ENCODE measurements around the gene SLC51B.

Gene SLC51B

DNA sequence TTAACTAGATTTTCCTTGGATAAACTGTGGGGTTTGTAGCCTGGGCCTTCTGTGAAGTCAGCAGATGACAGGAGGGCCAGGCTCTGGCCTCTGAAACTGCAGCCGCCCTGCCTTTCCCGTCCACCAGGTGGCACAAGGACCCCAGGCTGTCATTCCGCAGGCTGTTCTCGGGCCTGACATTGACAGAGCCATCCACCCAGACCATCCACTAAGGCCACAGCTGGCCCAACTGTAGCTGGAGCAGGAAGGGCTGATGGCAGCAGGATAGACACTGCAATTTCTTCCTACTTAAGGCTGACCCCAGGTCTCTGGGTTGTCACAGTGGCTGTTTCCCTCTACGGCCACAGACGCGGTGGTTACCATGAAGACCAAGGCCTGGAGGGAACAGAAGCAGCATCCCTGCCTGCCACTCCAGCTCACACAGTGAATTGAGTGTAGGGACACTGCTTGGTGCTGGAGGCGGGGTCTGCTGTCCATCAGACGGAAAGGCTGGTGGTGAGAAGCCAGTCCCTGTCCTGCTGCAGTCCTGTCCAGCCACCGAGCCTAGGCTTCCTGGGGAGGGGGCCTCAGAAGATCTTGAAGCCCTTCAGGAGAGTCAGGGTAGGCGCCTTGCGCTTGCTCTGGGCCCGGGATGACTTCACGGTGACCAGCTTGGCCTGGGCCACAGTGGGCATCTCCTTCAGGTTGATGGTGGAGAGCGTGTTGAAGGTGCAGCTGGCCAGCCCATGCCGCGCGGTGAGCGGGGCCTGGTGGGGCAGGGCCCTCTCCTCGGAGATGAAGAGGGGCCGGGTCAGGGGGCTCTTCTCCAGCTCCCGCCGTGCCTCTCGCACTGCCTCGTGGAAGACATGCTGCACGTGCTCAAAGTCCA is 9.4 kb downstream of the SLC51B start:
- no peak for TF ChIP-seq Cebpa-rat (IDR thresholded peaks at IDR 0.05)
- H3K4me2 ChIP-seq = peak overlapping the region; percentile 70
- peaks cover 34% of the 10 kb centered on the region for H3K4me1 ChIP-seq

DNA sequence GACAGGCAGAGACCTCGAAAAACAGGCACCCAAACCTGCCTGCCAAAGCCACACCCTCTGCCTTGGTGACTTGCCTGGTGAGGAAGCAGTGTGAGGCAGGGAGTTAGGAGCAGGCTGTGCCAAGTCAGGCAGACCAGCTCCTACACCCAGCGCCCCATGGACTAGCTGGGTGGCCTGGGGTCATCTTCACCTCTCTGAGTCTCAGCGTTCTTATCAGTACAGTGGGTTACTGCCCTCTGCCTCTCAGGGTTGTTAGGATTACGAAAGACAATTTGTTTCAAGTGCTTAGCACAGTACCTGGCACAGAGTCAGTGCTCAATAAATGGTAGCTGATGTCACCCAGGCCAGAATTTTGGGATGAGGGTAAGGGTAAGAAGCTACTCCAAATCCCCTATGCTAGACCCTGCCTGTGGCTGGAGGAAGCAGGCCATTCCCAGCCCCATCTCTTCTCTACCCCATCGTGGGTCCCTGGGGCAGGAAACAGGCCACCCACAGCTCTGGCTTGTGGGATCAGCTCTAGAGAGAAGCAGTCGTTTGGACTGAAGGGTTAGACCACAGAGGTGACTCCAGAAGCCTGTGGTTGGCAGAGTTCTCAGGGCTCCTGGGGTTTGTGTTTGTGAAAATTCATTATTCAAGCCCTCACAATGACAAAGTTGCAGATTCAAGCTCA is 10.1 kb downstream of the SLC51B start:
- Histone ChIP-seq H3K4me1 (peaks cover 26% of the 10 kb centered on the region), H3K9ac (peak overlapping the region; percentile 45; the same call in 1 of the 2 replicates), H3K4me3 (no peak overlapping the region), H4K20me1 (no peaks in the 10 kb centered on the region), H3K27ac (peak overlapping the region; percentile 58; the same call in 1 of the 2 replicates), H3K9me3 (no peaks in the 10 kb centered on the region), H3K27me3 (no peaks in the 10 kb centered on the region), H3K4me2 (peak overlapping the region; percentile 70), H3K36me3 (no peaks in the 10 kb centered on the region)
- no peak for TF ChIP-seq Cebpa-rat (IDR thresholded peaks at IDR 0.05)

More for the DNA sequence above, 9.4 kb downstream of the SLC51B start:
- Histone ChIP-seq H3K36me3 (no peaks in the 10 kb centered on the region), H3K9me3 (no peaks in the 10 kb centered on the region), H3K27me3 (no peaks in the 10 kb centered on the region), H3K4me3 (no peak overlapping the region), H3K9ac (peak overlapping the region; percentile 45; the same call in 1 of the 2 replicates), H4K20me1 (no peaks in the 10 kb centered on the region), H3K27ac (peak overlapping the region; percentile 58; the same call in 1 of the 2 replicates)

DNA sequence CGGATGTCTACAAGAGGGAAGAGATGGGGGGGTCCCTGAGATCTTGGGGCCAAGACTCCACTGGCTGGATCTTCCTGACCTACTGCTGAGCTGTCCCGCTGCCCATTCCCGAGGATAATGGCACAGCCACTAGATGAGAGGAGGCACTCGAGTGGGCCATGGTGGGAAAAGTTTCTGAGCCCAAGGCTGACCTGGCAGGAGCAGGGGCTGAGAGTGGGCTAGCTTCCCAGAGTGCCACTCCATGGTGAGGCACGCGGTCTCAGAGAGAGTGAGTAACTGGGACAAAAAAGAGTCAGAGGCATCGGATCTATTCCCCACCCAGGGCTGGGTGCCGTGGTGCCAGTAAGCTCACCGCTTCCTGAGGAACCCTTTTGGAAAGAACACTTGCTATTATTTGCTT is 10.9 kb downstream of the SLC51B start:
- no peaks in the 10 kb centered on the region for H3K9me3 ChIP-seq
- no peak for TF ChIP-seq Cebpa-rat (IDR thresholded peaks at IDR 0.05)
- no peaks in the 10 kb centered on the region for H3K36me3 ChIP-seq
- peak overlapping the region; percentile 70 for H3K4me2 ChIP-seq
- H3K4me1 ChIP-seq = peaks cover 23% of the 10 kb centered on the region
- no peaks in the 10 kb centered on the region for H4K20me1 ChIP-seq
- no peak overlapping the region; the same call in 1 of the 2 replicates for H3K9ac ChIP-seq
- H3K27ac ChIP-seq = peak overlapping the region; percentile 58; the same call in 1 of the 2 replicates
- no peaks in the 10 kb centered on the region for H3K27me3 ChIP-seq
- no peak overlapping the region for H3K4me3 ChIP-seq

DNA sequence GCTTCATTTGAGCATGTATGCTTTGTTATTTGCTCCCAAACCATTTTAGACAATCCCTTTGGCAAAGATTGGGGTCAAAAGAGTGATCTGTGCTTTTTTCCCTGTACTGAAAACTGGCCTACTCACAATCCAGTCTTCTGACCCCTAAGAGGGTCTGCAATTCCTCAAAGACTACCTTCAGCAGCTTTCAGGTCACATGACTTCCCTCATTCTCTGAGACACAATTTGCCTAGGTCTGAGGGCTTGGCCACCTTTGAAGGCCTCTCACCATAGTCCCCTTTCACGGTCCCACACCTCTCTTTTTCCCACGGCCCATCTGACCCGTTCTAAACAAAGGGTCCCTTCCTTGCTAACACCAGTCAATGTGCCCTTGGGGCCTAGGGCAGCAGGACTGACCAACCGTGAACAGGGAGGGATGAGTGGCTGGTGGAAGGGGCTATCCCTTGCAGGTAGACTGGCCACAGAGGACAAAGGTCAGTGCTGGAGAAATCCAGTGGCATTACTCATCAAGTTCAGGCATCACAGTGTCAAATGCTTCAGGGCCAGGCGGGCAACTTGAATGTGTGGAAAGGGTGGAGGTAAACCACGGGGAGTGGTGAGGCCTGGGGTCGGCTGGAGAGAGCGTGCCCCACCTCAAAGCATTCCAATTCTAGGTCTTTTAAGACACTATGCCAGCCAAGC is 11.8 kb downstream of the SLC51B start:
- no peak overlapping the region for H3K4me3 ChIP-seq
- peaks cover 23% of the 10 kb centered on the region for H3K4me1 ChIP-seq
- H4K20me1 ChIP-seq = no peaks in the 10 kb centered on the region
- no peak for TF ChIP-seq Cebpa-rat (IDR thresholded peaks at IDR 0.05)
- no peaks in the 10 kb centered on the region for H3K9me3 ChIP-seq
- no peaks in the 10 kb centered on the region for H3K27me3 ChIP-seq
- no peak overlapping the region for H3K4me2 ChIP-seq
- no peaks in the 10 kb centered on the region for H3K36me3 ChIP-seq
- H3K27ac ChIP-seq = no peak overlapping the region
- H3K9ac ChIP-seq = no peak overlapping the region

DNA sequence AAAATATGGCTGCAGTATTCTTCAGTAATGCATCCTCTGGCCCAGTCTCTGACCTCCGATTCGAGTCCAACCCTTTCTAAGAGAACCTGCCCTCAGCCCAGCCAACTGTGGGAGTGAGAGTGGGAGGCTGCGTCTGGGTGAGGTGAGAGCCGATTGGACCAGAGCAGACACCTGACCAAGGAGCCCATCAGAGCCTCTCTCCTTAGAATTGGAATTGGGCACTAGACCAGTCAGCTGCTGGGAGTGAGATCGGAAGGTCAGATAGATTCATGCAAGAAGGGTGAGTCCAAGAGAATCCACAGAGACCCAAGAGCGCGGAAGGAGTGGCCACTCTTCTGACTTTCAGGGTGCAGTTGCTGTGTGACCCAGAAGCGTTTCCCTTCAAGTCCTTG is 12.4 kb downstream of the SLC51B start:
- Histone ChIP-seq H3K4me2 (no peak overlapping the region), H3K9me3 (no peaks in the 10 kb centered on the region), H3K27me3 (no peaks in the 10 kb centered on the region), H3K4me3 (no peak overlapping the region), H3K4me1 (peaks cover 23% of the 10 kb centered on the region), H3K36me3 (no peaks in the 10 kb centered on the region), H3K27ac (no peak overlapping the region), H3K9ac (no peak overlapping the region), H4K20me1 (no peaks in the 10 kb centered on the region)
- TF ChIP-seq Cebpa-rat (IDR thresholded peaks at IDR 0.05) = no peak

DNA sequence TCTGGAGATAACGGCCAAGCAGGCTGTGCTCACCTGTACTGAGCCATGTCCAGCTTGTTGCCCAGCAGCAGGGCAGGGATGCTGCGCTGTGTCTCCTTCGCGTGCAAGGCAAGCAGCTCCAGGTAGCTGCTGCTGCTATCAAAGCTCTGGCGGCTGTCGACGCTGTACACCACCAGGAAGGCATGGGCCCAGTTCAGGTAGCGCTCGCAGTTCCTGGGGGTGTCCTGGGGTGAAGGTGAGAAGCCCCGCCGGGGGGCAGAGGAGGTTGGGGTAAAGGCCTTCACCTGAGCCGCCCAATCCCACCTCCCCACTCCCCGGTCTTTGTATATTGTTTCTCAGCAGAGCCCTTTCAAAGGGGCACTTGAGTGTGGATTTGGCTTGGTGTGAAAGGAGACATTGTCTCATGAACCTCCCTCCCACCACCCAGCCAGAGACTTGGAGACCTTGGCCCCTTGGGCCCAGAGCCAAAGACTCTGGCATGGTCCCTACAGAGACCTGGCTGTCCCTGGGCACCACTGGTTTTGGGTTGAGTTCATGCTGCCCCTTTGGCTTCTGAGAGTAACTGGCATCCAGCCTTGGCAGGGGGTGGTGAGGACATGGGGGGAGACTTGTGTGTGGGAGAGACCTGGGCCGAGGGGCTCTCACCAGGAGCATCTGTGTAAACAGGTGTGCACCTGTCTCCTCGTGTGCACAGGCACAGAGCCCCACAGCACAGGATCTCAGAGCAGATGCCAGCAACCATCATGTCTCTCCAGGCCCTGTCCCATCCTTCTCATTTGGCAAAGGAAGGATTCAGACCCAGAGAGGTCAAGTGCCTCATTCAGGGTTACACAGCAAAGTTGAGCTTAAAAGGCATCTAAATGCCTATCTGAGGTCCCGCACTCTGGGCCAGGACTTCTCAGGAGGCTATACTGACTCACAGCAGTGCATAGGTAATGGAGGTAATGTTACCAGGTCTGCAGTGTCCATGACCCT is 13.5 kb downstream of the SLC51B start:
- Histone ChIP-seq H3K4me3 (no peak overlapping the region), H3K27me3 (no peaks in the 10 kb centered on the region), H3K9ac (no peak overlapping the region), H3K36me3 (no peaks in the 10 kb centered on the region), H3K4me2 (no peak overlapping the region), H4K20me1 (no peaks in the 10 kb centered on the region), H3K27ac (no peak overlapping the region), H3K9me3 (no peaks in the 10 kb centered on the region), H3K4me1 (peaks cover 23% of the 10 kb centered on the region)
- no peak for TF ChIP-seq Cebpa-rat (IDR thresholded peaks at IDR 0.05)

DNA sequence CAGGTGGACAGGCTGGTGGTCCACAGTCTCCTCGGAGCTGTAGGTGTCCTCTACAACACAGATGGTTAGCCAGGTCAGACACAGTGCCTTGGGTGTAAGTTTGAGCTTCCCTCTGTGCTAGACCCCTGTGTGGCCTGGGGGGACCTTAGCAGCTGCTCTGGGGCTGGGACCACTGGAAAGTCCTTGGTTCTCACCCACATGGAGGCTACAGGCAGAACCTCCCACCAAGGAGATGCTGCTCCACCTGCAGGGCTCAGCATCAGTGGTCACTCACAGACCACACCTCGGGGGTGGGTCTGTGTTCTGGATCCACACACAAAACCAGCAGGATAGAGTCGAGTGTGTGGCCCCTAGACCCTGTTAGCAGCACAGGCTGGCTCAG is 14.2 kb downstream of the SLC51B start:
- Histone ChIP-seq H3K4me2 (no peak overlapping the region), H3K9ac (no peak overlapping the region), H3K36me3 (no peaks in the 10 kb centered on the region), H3K9me3 (no peaks in the 10 kb centered on the region), H3K4me3 (no peak overlapping the region), H3K27ac (no peak overlapping the region), H4K20me1 (no peaks in the 10 kb centered on the region), H3K4me1 (peaks cover 23% of the 10 kb centered on the region), H3K27me3 (no peaks in the 10 kb centered on the region)
- TF ChIP-seq Cebpa-rat (IDR thresholded peaks at IDR 0.05) = no peak

DNA sequence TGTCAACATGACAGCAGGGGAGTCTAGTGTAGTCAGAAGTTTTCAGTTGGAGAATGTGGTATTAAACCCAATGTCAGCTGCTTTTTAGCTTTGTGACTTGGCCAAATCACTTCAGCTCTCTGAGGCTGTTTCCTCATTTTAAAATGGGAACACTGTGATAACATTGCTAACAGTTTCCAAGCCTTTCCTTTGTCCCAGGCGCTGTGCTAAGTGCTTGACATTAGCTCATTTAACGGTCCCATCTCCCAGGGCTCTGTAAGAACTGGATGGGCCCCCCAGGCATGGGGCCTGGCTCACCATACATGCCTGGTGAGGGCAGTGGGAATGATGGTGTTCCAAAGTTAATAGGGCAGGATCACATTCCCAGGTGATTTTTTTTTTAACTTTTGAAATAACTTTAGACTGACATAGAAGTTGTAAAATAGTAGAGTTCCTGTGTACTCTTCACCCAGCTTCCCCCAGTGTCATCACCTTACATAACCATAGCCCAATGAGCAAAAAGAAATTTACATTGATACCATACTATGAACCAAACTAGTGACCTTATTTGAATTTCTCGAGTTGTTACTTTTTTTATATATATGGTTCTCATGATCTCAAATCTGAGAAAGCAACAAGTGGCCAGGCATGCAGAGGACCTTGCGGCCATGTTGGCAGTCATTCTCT is 14.9 kb downstream of the SLC51B start:
- no peaks in the 10 kb centered on the region for H3K9me3 ChIP-seq
- no peak overlapping the region for H3K27ac ChIP-seq
- no peak overlapping the region for H3K4me3 ChIP-seq
- H3K36me3 ChIP-seq = no peaks in the 10 kb centered on the region
- no peaks in the 10 kb centered on the region for H4K20me1 ChIP-seq
- H3K27me3 ChIP-seq = no peaks in the 10 kb centered on the region
- peaks cover 20% of the 10 kb centered on the region for H3K4me1 ChIP-seq
- TF ChIP-seq Cebpa-rat (IDR thresholded peaks at IDR 0.05) = no peak
- H3K4me2 ChIP-seq = no peak overlapping the region
- no peak overlapping the region for H3K9ac ChIP-seq

Measured in BLaER1 (cell line).